ENCODE measurements around the gene SCLY. TPM values are rescaled to one million over a fixed set of nuclear protein-coding genes. Genes with fewer than 3 reads are reported as not detected.

Gene SCLY
- total RNA-seq, 1 donor from 2014 or later, result 13.5 TPM

GRCh38 chr2:238122287-238123217, 61.8 kb downstream of the SCLY start:
- no peak overlapping the region for H3K27ac ChIP-seq
- no peaks in the 10 kb centered on the region for H3K27me3 ChIP-seq
- H3K36me3 ChIP-seq, result no peaks in the 10 kb centered on the region
- intact Hi-C loops (cut with DNase I), result no loop called here
- peaks cover 6% of the 10 kb centered on the region for H3K4me1 ChIP-seq
- no peak overlapping the region for H3K4me3 ChIP-seq
- no peak for DNase-seq (ENCODE audit: extremely low spot score in 2 of 2)
- no peaks in the 10 kb centered on the region for H3K9me3 ChIP-seq
- TF ChIP-seq POLR2AphosphoS5 (IDR thresholded peaks at IDR 0.05; ENCODE audit: insufficient read depth in 1 of 2, low read depth in 1 of 2) (no peak), CTCF (IDR thresholded peaks at IDR 0.05) (no peak), POLR2A (IDR thresholded peaks at IDR 0.05) (no peak)

DNA sequence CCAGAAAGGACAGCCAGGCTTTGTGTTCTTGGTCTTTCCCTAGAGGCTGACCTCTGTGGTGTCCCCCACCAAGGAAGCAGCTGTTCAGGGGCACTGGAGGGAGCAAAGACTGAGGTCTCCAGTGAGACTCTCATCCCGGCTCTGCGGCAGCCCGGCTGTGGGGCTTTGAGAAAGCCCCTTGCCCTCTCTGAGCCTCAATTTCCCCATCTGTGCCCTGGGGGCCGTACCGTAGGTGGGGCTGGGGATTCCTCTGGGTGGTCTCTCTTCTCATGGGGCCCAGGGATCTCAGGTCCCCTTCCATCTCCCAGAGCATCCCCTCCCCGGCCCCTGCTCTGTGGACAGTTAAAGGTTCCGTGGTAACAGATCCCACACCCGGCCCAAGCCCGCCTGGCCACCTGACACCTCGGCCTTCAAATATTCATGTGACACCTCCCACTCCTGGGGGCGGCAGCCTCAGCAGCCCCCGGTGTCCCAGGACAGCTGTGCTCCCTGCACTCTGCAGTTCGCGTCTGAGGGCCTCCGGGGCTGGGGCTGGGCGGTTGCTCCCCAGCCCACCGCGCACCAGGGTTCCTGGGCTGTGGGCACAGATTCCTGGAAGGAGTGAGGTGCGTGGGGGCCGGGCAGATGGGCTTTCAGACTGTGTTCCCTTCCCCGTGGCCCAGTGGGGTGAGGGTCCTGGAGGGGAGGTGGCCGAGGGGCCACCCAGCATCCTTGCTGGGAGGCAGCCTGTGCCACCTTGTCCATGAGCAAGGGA, 62.6 kb downstream of the SCLY start:
- no peak overlapping the region for H3K27ac ChIP-seq
- no peaks in the 10 kb centered on the region for H3K9me3 ChIP-seq
- H3K27me3 ChIP-seq, result no peaks in the 10 kb centered on the region
- no peak for TF ChIP-seq POLR2AphosphoS5 (IDR thresholded peaks at IDR 0.05; ENCODE audit: insufficient read depth in 1 of 2, low read depth in 1 of 2)
- TF ChIP-seq POLR2A (IDR thresholded peaks at IDR 0.05), result no peak
- TF ChIP-seq CTCF (IDR thresholded peaks at IDR 0.05), result no peak
- H3K4me3 ChIP-seq, result no peak overlapping the region
- no peak for DNase-seq (ENCODE audit: extremely low spot score in 2 of 2)
- no peaks in the 10 kb centered on the region for H3K36me3 ChIP-seq
- intact Hi-C loops (cut with DNase I), result no loop called here
- peaks cover 6% of the 10 kb centered on the region for H3K4me1 ChIP-seq

GRCh38 chr2:238123991-238124470, 63.2 kb downstream of the SCLY start:
- H3K4me3 ChIP-seq, result no peak overlapping the region
- peaks cover 6% of the 10 kb centered on the region for H3K4me1 ChIP-seq
- no peak overlapping the region for H3K27ac ChIP-seq
- H3K36me3 ChIP-seq, result no peaks in the 10 kb centered on the region
- DNase-seq (ENCODE audit: extremely low spot score in 2 of 2), result no peak
- TF ChIP-seq POLR2A (IDR thresholded peaks at IDR 0.05), result no peak
- no peak for TF ChIP-seq POLR2AphosphoS5 (IDR thresholded peaks at IDR 0.05; ENCODE audit: insufficient read depth in 1 of 2, low read depth in 1 of 2)
- no peak for TF ChIP-seq CTCF (IDR thresholded peaks at IDR 0.05)
- intact Hi-C loops (cut with DNase I), result no loop called here
- no peaks in the 10 kb centered on the region for H3K9me3 ChIP-seq
- no peaks in the 10 kb centered on the region for H3K27me3 ChIP-seq

DNA sequence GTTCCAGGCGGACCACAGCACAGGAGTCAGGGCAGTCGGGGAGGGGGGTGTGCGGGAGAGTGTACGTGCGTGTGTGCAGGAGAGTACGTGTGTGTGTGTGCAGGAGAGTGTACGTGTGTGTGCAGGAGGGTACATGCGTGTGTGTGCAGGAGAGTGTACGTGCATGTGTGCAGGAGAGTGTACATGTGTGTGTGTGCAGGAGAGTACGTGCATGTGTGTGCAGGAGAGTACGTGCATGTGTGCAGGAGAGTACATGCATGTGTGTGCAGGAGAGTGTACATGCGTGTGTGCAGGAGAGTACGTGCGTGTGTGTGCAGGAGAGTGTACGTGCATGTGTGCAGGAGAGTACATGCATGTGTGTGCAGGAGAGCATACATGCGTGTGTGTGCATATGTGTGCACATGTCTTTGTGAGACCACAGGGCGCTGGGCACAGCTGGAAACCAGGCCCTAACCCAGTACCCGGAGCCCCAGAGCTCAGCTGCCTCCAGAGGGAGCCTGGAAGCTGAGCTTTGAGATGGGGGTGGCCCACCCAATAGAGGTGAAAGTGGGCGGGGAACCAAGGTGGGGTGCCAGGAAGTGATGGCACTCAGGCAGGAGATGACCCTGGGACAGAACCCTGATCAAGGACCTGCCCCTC, 63.8 kb downstream of the SCLY start:
- no peak for DNase-seq (ENCODE audit: extremely low spot score in 2 of 2)
- Histone ChIP-seq H3K4me3 (no peak overlapping the region), H3K9me3 (no peaks in the 10 kb centered on the region), H3K36me3 (no peaks in the 10 kb centered on the region), H3K27ac (no peak overlapping the region), H3K27me3 (no peaks in the 10 kb centered on the region), H3K4me1 (peaks cover 6% of the 10 kb centered on the region)
- TF ChIP-seq POLR2AphosphoS5 (IDR thresholded peaks at IDR 0.05; ENCODE audit: insufficient read depth in 1 of 2, low read depth in 1 of 2) (no peak), CTCF (IDR thresholded peaks at IDR 0.05) (no peak), POLR2A (IDR thresholded peaks at IDR 0.05) (no peak)
- intact Hi-C loops (cut with DNase I), result no loop called here

All from vagina (tissue), 2 donors.